ENCODE results near the gene USP35.
"Not testable (repeated sequence)": the region's sequence is repeated elsewhere in the genome, so short reads cannot be mapped to it uniquely, and the experiment has no call there.

The USP35 gene

GRCh38 chr11:78214331-78215194 lies 25.8 kb downstream of the USP35 start:
- no peak for DNase-seq (ENCODE audit: low read depth in 1 of 2, low spot score in 1 of 2)

- DNase-seq (ENCODE audit: low read depth in 1 of 2, low spot score in 1 of 2): no peak
Measured at GRCh38 chr11:78216021-78216420, 27.3 kb downstream of the USP35 start.

GRCh38 chr11:78216571-78217287 lies 28.0 kb downstream of the USP35 start:
- DNase-seq (ENCODE audit: low read depth in 1 of 2, low spot score in 1 of 2): no peak

GRCh38 chr11:78217650-78218541 lies 29.2 kb downstream of the USP35 start:
- DNase-seq (ENCODE audit: low read depth in 1 of 2, low spot score in 1 of 2): no peak

- no peak for DNase-seq (ENCODE audit: low read depth in 1 of 2, low spot score in 1 of 2)
Measured at GRCh38 chr11:78218707-78219492, 30.2 kb downstream of the USP35 start.

GRCh38 chr11:78219493-78220217 lies 30.9 kb downstream of the USP35 start:
- DNase-seq (ENCODE audit: low read depth in 1 of 2, low spot score in 1 of 2): no peak

- DNase-seq (ENCODE audit: low read depth in 1 of 2, low spot score in 1 of 2): no peak
Measured at GRCh38 chr11:78220218-78221157, 31.8 kb downstream of the USP35 start.

- no peak for DNase-seq (ENCODE audit: low read depth in 1 of 2, low spot score in 1 of 2)
Measured at GRCh38 chr11:78221396-78222315, 32.9 kb downstream of the USP35 start.

GRCh38 chr11:78222726-78223125 lies 34.0 kb downstream of the USP35 start:
- DNase-seq (ENCODE audit: low read depth in 1 of 2, low spot score in 1 of 2): not testable (repeated sequence)

- DNase-seq (ENCODE audit: low read depth in 1 of 2, low spot score in 1 of 2): no peak
Measured at GRCh38 chr11:78223320-78223954, 34.7 kb downstream of the USP35 start.

- no peak for DNase-seq (ENCODE audit: low read depth in 1 of 2, low spot score in 1 of 2)
Measured at GRCh38 chr11:78224506-78224905, 35.8 kb downstream of the USP35 start.

GRCh38 chr11:78224906-78225420 lies 36.2 kb downstream of the USP35 start:
- no peak for DNase-seq (ENCODE audit: low read depth in 1 of 2, low spot score in 1 of 2)

- no peak for DNase-seq (ENCODE audit: low read depth in 1 of 2, low spot score in 1 of 2)
Measured at GRCh38 chr11:78226684-78227680, 38.3 kb downstream of the USP35 start.

GRCh38 chr11:78227921-78228320 lies 39.2 kb downstream of the USP35 start:
- no peak for DNase-seq (ENCODE audit: low read depth in 1 of 2, low spot score in 1 of 2)

- no peak for DNase-seq (ENCODE audit: low read depth in 1 of 2, low spot score in 1 of 2)
Measured at GRCh38 chr11:78228467-78228866, 39.7 kb downstream of the USP35 start.

GRCh38 chr11:78229106-78229505 lies 40.4 kb downstream of the USP35 start:
- DNase-seq (ENCODE audit: low read depth in 1 of 2, low spot score in 1 of 2): no peak

All from stimulated activated CD4-positive, alpha-beta T cell treated with anti-CD3 and anti-CD28 coated beads, Interleukin-15, amount 100 ng/mL, for 1 hour (primary cell).